Left ventricle myocardium inferior (tissue), 1 donor: ENCODE measurements around the gene EXOC7. TPM values are rescaled to one million over a fixed set of nuclear protein-coding genes. Genes with fewer than 3 reads are reported as not detected.

ENCODE experiments used
- DNase-seq: peaks from one replicate; pipeline ENCODE4 v3.0.0-alpha.2; 2020
- H3K27ac ChIP-seq: fragments of 200-600 bp; replicated peaks from 2 replicates; pipeline ENCODE4 v1.8.0; 2021
- H3K27me3 ChIP-seq: fragments of 200-600 bp; 2 replicates; pipeline ENCODE4 v1.8.0; 2021; ENCODE audit warnings: low read depth
- H3K36me3 ChIP-seq: fragments of 200-600 bp; 2 replicates; pipeline ENCODE4 v1.8.0; 2021
- H3K4me1 ChIP-seq: fragments of 200-600 bp; 2 replicates; pipeline ENCODE4 v1.8.0; 2021
- H3K4me3 ChIP-seq: fragments of 200-600 bp; 2 replicates; pipeline ENCODE4 v1.8.0; 2021; ENCODE audit warnings: mild to moderate bottlenecking, moderate library complexity
- H3K9me3 ChIP-seq: fragments of 200-600 bp; replicated peaks from 2 replicates; pipeline ENCODE4 v1.8.0; 2021
- intact Hi-C: fragments of 100-400 bp; cut with micrococcal nuclease; formaldehyde crosslinking; loops from one replicate; pipeline ENCODE4 v1.11.0; 2022
- total RNA-seq: library from RNA; stranded (reverse); fragmentation: NEBNext Ultra II Directional; extraction: Animal tissue kit (Norgen Biotek cat#: 25700); gene quantifications from one replicate; pipeline ENCODE4 v1.2.1, GENCODE V29; 2021
- TF ChIP-seq, protein P1 (sequence below): fragments of 200-600 bp; IDR thresholded peaks from 2 replicates; pipeline ENCODE4 v1.8.0; 2021; ENCODE audit warnings: antibody characterized with exemption, mild to moderate bottlenecking, borderline replicate concordance
- donor health status: DM: no; HTN: yes; CAD: no; lungs with severe emphysema.

EXOC7 gene
- total RNA-seq, 1 donor from 2014 or later = 81.1 TPM

GRCh38 chr17:76121932-76122430 lies 18.4 kb upstream of the EXOC7 start:
- H3K4me3 ChIP-seq = peak overlapping the region; percentile 62
- no peaks in the 10 kb centered on the region for H3K36me3 ChIP-seq
- peaks cover 7% of the 10 kb centered on the region for H3K4me1 ChIP-seq
- H3K27ac ChIP-seq = peak overlapping the region; percentile 19
- TF ChIP-seq, protein P1, sequence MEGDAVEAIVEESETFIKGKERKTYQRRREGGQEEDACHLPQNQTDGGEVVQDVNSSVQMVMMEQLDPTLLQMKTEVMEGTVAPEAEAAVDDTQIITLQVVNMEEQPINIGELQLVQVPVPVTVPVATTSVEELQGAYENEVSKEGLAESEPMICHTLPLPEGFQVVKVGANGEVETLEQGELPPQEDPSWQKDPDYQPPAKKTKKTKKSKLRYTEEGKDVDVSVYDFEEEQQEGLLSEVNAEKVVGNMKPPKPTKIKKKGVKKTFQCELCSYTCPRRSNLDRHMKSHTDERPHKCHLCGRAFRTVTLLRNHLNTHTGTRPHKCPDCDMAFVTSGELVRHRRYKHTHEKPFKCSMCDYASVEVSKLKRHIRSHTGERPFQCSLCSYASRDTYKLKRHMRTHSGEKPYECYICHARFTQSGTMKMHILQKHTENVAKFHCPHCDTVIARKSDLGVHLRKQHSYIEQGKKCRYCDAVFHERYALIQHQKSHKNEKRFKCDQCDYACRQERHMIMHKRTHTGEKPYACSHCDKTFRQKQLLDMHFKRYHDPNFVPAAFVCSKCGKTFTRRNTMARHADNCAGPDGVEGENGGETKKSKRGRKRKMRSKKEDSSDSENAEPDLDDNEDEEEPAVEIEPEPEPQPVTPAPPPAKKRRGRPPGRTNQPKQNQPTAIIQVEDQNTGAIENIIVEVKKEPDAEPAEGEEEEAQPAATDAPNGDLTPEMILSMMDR = no peak
- H3K9me3 ChIP-seq = no peaks in the 10 kb centered on the region
- no peak for DNase-seq
- intact Hi-C loops = loop anchor here (5.0 to 10.0 kb wide), 2 partner anchors 53 to 155 kb away; no protein-coding TSS in a partner anchor
- no peaks in the 10 kb centered on the region for H3K27me3 ChIP-seq

DNA sequence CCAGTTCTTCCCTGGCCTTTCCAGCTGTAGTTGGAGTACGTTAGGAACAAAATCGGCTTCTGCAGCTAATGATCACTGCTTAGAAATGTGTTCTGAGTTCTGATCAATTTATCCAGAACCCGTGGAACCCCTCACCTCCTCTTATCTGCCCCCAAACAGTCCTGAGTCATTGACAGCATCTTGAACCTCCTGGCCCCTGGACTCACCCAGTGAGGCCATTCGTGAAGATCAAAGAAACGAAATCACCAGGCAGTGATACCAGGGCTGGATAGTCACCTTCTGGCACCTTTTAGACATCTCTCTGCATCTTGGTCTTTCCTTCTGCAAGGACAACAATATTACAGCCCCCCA lies 17.0 kb upstream of the EXOC7 start:
- intact Hi-C loops = loop anchor here (5.0 to 10.0 kb wide), 2 partner anchors 54 to 157 kb away; no protein-coding TSS in a partner anchor
- Histone ChIP-seq H3K27ac (no peak overlapping the region), H3K27me3 (no peaks in the 10 kb centered on the region), H3K9me3 (no peaks in the 10 kb centered on the region), H3K4me3 (no peak overlapping the region), H3K4me1 (peaks cover 7% of the 10 kb centered on the region), H3K36me3 (no peaks in the 10 kb centered on the region)
- TF ChIP-seq, protein P1 = no peak
- DNase-seq = no peak

- no peak overlapping the region for H3K27ac ChIP-seq
- DNase-seq = no peak
- no peaks in the 10 kb centered on the region for H3K36me3 ChIP-seq
- H3K27me3 ChIP-seq = no peaks in the 10 kb centered on the region
- TF ChIP-seq, protein P1 = no peak
- H3K4me3 ChIP-seq = no peak overlapping the region
- peaks cover 7% of the 10 kb centered on the region for H3K4me1 ChIP-seq
- intact Hi-C loops = loop anchor here (5.0 to 10.0 kb wide), 2 partner anchors 55 to 158 kb away; no protein-coding TSS in a partner anchor
- no peaks in the 10 kb centered on the region for H3K9me3 ChIP-seq
Measured at GRCh38 chr17:76119409-76120371, 16.1 kb upstream of the EXOC7 start.

GRCh38 chr17:76115138-76115754 lies 11.7 kb upstream of the EXOC7 start:
- Histone ChIP-seq H3K27ac (no peak overlapping the region), H3K4me3 (no peak overlapping the region), H3K27me3 (no peaks in the 10 kb centered on the region), H3K4me1 (no peaks in the 10 kb centered on the region), H3K36me3 (no peaks in the 10 kb centered on the region), H3K9me3 (no peaks in the 10 kb centered on the region)
- TF ChIP-seq, protein P1 = no peak
- no peak for DNase-seq
- intact Hi-C loops = no loop called here

GRCh38 chr17:76111956-76112355 lies 8.4 kb upstream of the EXOC7 start:
- Histone ChIP-seq H3K27me3 (no peaks in the 10 kb centered on the region), H3K4me1 (no peaks in the 10 kb centered on the region), H3K9me3 (no peaks in the 10 kb centered on the region), H3K27ac (no peak overlapping the region), H3K4me3 (no peak overlapping the region), H3K36me3 (no peaks in the 10 kb centered on the region)
- DNase-seq = no peak
- TF ChIP-seq, protein P1 = no peak
- intact Hi-C loops = no loop called here
